ENCODE results near the gene ASAH2.
"Not testable (repeated sequence)": the region's sequence is repeated elsewhere in the genome, so short reads cannot be mapped to it uniquely, and the experiment has no call there.

ASAH2 gene

DNA sequence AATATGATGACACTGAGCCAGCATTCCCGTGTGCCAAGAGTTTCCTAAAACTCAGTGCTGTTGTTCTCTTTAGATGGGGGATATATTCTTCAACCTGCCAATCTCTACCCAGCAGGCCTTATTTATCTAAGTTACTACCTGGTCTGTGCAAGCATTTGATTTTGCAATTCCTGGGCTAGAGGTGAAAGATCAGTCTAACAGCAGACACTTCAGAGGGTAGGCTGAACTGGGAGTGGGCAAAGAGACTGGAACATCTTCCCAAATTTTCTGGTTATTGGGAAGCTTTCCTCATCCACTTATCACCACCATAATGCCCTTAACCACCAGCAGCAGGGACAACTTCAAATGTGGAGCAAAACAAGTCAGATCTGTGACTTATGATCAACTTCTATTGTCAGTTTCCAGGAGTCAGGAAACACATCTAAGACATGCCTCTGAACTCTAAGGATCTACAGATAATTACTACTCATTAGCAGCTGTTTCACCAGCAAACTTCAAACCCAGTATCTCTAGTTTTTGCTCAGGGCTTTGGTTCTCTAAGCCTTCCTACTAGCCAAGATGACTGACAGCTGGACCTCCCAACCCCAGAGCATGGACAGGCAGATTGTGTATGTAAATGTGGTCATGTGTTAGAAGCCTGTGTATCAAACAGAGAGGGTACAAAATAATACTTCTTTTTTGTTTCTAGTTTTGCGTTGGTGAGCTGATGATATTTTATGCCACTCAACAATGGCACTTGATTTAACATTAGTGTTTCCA is 1.0 kb downstream of the ASAH2 start:
- TF ChIP-seq, protein P1, sequence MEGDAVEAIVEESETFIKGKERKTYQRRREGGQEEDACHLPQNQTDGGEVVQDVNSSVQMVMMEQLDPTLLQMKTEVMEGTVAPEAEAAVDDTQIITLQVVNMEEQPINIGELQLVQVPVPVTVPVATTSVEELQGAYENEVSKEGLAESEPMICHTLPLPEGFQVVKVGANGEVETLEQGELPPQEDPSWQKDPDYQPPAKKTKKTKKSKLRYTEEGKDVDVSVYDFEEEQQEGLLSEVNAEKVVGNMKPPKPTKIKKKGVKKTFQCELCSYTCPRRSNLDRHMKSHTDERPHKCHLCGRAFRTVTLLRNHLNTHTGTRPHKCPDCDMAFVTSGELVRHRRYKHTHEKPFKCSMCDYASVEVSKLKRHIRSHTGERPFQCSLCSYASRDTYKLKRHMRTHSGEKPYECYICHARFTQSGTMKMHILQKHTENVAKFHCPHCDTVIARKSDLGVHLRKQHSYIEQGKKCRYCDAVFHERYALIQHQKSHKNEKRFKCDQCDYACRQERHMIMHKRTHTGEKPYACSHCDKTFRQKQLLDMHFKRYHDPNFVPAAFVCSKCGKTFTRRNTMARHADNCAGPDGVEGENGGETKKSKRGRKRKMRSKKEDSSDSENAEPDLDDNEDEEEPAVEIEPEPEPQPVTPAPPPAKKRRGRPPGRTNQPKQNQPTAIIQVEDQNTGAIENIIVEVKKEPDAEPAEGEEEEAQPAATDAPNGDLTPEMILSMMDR (IDR thresholded peaks at IDR 0.05; ENCODE audit: insufficient read depth, low read depth, low read length, missing control alignments), result no peak
- no peak overlapping the region for H3K4me3 ChIP-seq (ENCODE audit: low read length)
- DNase-seq (ENCODE audit: low read depth), result no peak

DNA sequence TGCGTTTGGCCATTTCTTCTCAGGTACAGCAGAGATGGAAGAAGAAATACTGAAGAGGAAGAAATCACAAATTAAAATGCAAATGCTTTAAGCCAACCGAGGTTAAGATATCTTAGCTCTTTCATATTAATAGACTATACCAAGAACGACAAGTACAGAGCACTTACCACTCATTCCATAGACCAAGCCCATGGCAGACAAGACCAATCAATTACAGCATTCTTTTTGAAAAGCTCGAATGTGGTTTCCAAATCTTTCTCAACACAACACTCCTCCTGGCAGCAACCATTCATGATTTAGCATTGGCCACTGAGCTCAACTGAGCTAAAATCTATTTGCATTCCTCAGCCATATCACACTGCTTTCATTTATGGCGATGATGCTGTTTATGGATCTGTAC is 2.7 kb downstream of the ASAH2 start:
- no peak for DNase-seq (ENCODE audit: low read depth)
- TF ChIP-seq, protein P1 (IDR thresholded peaks at IDR 0.05; ENCODE audit: insufficient read depth, low read depth, low read length, missing control alignments), result no peak
- H3K4me3 ChIP-seq (ENCODE audit: low read length), result no peak overlapping the region

DNA sequence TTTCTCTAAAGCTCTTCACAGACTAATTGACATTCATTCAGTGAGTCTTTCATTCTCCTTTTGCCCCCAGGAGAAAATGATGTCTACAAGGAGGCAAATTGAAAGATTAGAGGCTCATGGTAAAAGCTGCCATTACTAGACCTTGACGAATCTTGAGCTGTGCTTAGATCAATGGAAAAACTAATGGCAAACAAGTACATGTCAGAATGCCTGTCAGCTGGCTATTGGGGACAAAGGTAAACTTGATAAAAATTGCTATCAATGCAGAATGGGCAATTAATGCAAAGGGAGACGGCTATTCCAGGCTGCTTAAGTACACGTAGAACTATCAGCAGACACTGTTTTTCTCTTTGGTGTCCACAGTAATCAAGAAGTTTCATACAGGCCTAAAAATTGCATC is 3.3 kb downstream of the ASAH2 start:
- no peak for DNase-seq (ENCODE audit: low read depth)

DNA sequence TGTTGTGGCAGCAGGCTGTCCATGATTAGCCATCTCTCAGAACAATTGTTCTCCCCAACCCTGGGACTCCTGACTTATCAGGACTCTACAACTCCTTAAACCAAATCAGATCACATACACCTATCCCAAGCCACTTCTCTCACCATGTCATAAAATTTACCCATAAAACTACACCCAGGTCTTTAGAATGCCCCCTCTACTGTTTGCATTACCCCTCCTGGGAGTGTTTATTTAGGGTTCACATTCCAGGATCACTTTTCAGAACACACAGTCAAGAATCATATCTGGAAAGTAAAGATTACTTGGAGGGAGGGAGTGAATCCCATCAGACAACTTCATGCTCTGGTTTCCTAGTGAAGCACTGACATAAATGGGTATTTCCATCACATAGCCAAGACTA is 7.1 kb downstream of the ASAH2 start:
- no peak overlapping the region for H3K4me3 ChIP-seq (ENCODE audit: low read length)
- TF ChIP-seq, protein P1 (IDR thresholded peaks at IDR 0.05; ENCODE audit: insufficient read depth, low read depth, low read length, missing control alignments), result no peak

More for the DNA sequence above, 3.3 kb downstream of the ASAH2 start:
- H3K4me3 ChIP-seq (ENCODE audit: low read length), result no peak overlapping the region
- TF ChIP-seq, protein P1 (IDR thresholded peaks at IDR 0.05; ENCODE audit: insufficient read depth, low read depth, low read length, missing control alignments), result no peak

DNA sequence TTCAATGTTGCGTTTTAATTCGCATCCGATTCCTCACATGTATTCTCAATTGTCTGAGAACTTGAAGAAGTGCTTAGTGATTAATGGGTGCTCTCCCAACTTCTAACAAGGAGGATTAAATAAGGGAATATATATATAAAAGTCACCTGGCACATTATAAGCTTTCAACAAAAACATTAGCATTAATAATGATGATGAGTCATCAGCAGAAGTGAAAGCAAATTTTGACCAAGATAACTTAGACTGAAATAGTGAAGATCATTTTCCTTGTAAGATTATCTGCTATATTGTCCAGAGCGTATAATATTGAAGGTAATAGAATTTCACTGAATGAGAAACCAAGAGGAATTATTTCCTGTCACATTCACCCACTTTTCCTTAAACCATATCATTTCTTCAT is 8.5 kb downstream of the ASAH2 start:
- TF ChIP-seq, protein P1 (IDR thresholded peaks at IDR 0.05; ENCODE audit: insufficient read depth, low read depth, low read length, missing control alignments), result no peak

More for the DNA sequence above, 7.1 kb downstream of the ASAH2 start:
- no peak for DNase-seq (ENCODE audit: low read depth)

DNA sequence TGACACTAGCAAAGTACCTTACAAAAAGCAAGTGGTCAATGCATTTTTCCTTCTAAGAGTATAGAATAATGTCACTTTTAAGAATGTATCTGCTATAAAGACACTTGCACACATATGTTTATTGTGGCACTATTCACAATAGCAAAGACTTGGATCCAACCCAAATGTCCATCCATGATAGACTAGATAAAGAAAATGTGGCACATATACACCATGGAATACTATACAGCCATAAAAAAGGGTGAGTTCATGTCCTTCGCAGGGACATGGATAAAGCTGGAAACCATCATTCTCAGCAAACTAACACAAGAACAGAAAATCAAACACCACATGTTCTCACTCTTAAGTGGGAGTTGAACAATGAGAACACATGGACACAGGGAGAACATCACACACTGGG is 9.8 kb downstream of the ASAH2 start:
- DNase-seq (ENCODE audit: low read depth); H3K4me3 ChIP-seq (ENCODE audit: low read length): not testable (repeated sequence)

More for the DNA sequence above, 8.5 kb downstream of the ASAH2 start:
- H3K4me3 ChIP-seq (ENCODE audit: low read length), result no peak overlapping the region
- no peak for DNase-seq (ENCODE audit: low read depth)

DNA sequence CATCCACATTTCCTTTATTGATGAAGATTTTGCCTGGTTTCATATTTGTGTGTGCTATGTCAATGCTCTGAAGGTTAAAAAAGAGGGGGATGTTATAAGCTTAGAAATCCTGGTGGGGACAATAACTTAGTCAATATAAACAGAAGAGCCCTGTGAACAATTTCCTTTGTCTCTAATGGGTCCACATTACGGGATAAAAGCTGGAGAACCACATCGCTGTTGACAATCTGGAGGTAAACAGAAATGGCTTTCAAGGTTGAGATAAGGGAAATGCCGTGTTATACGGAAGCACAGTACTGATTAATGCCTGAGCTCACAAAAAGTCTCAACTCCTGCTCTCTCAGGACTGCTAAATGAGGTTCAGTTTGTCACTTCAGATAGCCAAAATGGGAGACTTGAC is 16.8 kb downstream of the ASAH2 start:
- no peak for DNase-seq (ENCODE audit: low read depth)
- H3K4me3 ChIP-seq (ENCODE audit: low read length), result no peak overlapping the region
- TF ChIP-seq, protein P1 (IDR thresholded peaks at IDR 0.05; ENCODE audit: insufficient read depth, low read depth, low read length, missing control alignments), result no peak
